ENCODE data around the gene PDZD2. TPM values are rescaled to one million over a fixed set of nuclear protein-coding genes. Genes with fewer than 3 reads are reported as not detected.

Gene PDZD2
- total and polyA plus RNA-seq, 2 donors (not counting 3 experiments of a cell fraction or from before 2014, with no cell fraction given) = 0.66 to 6.9 TPM

DNA sequence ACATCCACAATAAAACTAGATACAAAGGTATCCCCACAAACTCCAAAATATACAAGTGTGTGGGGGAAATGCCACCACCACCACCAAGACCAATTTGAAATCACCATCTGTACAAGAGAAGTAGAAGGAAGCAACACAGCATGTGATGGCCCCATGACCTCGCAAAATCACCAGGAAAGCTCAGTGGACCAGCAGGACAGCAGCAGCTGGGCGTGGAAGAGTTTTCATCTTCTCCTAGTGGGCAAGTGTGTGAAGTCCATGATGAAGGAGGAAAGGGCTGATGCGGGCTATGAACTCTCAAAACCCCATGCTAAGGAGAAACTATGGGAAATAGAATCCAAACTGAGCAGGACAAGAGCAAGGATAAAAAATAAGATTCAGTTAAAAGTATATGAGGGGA, 477.1 kb downstream of the PDZD2 start:
- Histone ChIP-seq H2AFZ (ENCODE audit: low read depth, low read length) (no peak overlapping the region), H4K20me1 (replicated peaks; ENCODE audit: control insufficient read depth, extremely low read depth, insufficient read depth, low read length) (no peaks in the 10 kb centered on the region), H3K4me3 (replicated peaks in 1 of 3; ENCODE audit: insufficient read depth in 1 of 3, low read depth in 1 of 3, low read length in 3 of 3) (no peak overlapping the region), H3K4me2 (ENCODE audit: insufficient read depth, low read length) (no peak overlapping the region), H3K4me1 (ENCODE audit: control insufficient read depth, extremely low read depth, insufficient read depth, low read length) (peaks cover 6% of the 10 kb centered on the region), H3K9me3 (replicated peaks; ENCODE audit: control insufficient read depth, insufficient read depth, low read length) (no peaks in the 10 kb centered on the region), H3K9ac (replicated peaks; ENCODE audit: extremely low read depth, insufficient read depth, low read length) (no peak overlapping the region), H3K27me3 (ENCODE audit: control insufficient read depth in 2 of 2, insufficient read depth in 2 of 2, low read length in 2 of 2) (no peaks in the 10 kb centered on the region), H3K79me2 (ENCODE audit: control insufficient read depth, insufficient read depth, low read length) (peaks cover 19% of the 10 kb centered on the region), H3K36me3 (ENCODE audit: control insufficient read depth in 2 of 2, extremely low read depth in 1 of 2, insufficient read depth in 2 of 2, low read length in 2 of 2) (peaks cover 9 to 11% of the 10 kb centered on the region in 2 experiments), H3K27ac (ENCODE audit: insufficient read depth, low read depth, low read length) (no peak overlapping the region), H3K9me1 (replicated peaks; ENCODE audit: control insufficient read depth, extremely low read depth, insufficient read depth, low read length) (no peaks in the 10 kb centered on the region)
- CTCF ChIA-PET = interaction anchor here (1.5 to 2.0 kb wide), 4 partner anchors 11 to 118 kb away, joined by 3 to 6 read pairs (median 4); no protein-coding TSS in a partner anchor
- FAIRE-seq = no peak
- no TSS peak for BruUV-seq (replicated peaks)
- POLR2A ChIA-PET = no interaction called here
- dilution Hi-C loops (cut with MboI; ENCODE audit: extremely low pct_ligation_motif_present, low sequenced_read_pairs) = no loop called here
- intact Hi-C loops (cut with micrococcal nuclease) = no loop called here
- TF ChIP-seq MYC (IDR thresholded peaks at IDR 0.05; ENCODE audit: low read depth, low read length) (no peak), MAX (IDR thresholded peaks at IDR 0.05; ENCODE audit: insufficient read depth, insufficient read length) (no peak), EZH2 (IDR thresholded peaks at IDR 0.05; ENCODE audit: borderline replicate concordance, low read depth, low read length, severe bottlenecking) (no peak), POLR2AphosphoS5 (IDR thresholded peaks at IDR 0.05; ENCODE audit: insufficient read depth, low read depth, low read length) (no peak), JUN (IDR thresholded peaks at IDR 0.05; ENCODE audit: borderline replicate concordance, insufficient read depth, insufficient read length, low read depth) (no peak), FOS (IDR thresholded peaks at IDR 0.05; ENCODE audit: borderline replicate concordance, insufficient read depth, low read length) (no peak), POLR2A (IDR thresholded peaks at IDR 0.05; ENCODE audit: low read depth, low read length) (no peak), GATA2 (IDR thresholded peaks at IDR 0.05; ENCODE audit: insufficient read depth, insufficient read length, low read depth, low read length) (no peak), CTCF (IDR thresholded peaks at IDR 0.05; ENCODE audit: extremely low read depth in 1 of 2, insufficient read depth in 1 of 2, low read depth in 1 of 2, low read length in 2 of 2) (no peak)
- no peak for DNase-seq (ENCODE audit: low read depth, low spot score)

Data from endothelial cell of umbilical vein (primary cell).